Measurements from ENCODE around the gene IL4R.

GRCh38 chr16:27319257-27319965, 5.6 kb downstream of the IL4R start:
- TF ChIP-seq POLR2A (IDR thresholded peaks at IDR 0.05) (no peak), CTCF (IDR thresholded peaks at IDR 0.05) (no peak)
